GM18519 (cell line): ENCODE results near the gene DOLK.

Experiments used
- ATAC-seq: cut with Tn5 transposase; IDR thresholded peaks from one replicate; pipeline ENCODE4 v1.9.1; 2021; ENCODE audit warnings: mild to moderate bottlenecking, moderate library complexity; ENCODE audit not compliant: unreplicated experiment, low FRiP score

DOLK gene

DNA sequence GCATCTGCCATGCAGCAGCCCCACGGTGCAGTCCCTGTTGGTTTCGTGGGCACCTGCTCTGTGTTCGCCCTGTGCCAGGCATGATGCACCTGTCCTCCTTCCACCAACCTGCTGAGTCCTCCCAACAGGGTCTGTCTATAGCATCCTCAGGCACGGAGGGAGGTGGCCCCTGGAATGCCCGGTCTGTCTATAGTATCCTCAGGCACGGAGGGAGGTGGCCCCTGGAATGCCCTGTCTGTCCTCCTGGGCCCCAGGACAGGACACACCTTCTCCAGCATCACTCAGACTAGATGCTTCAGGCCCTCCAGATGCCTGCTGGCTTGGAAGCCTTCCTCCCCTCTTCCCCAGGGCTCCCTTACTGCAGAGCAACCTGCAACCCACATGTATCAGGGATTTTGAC lies 36.5 kb downstream of the DOLK start:
- no peak for ATAC-seq

DNA sequence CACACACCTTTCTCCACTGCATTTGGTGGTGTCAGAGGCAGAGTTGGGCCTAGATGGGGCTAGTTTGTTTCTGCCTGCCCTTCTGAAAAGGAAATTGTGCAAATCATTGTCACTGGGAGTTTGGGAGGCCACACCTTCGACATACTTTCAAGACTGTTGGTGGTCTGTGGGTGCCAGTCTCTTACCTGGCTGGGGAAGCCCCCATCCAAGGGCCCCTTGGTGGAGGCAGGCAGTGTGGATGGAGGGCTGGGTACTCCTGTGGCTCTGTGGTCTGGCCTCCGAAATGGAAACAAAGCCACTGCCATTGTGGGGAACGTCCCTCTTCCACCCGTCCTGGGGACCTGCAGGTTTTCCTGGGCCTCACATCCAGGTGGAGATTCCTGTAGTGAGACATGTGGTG lies 37.5 kb downstream of the DOLK start:
- ATAC-seq: no peak

DNA sequence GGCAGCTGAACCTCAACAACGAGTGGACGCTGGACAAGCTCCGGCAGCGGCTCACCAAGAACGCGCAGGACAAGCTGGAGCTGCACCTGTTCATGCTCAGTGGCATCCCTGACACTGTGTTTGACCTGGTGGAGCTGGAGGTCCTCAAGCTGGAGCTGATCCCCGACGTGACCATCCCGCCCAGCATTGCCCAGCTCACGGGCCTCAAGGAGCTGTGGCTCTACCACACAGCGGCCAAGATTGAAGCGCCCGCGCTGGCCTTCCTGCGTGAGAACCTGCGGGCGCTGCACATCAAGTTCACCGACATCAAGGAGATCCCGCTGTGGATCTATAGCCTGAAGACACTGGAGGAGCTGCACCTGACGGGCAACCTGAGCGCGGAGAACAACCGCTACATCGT lies 39.0 kb downstream of the DOLK start:
- ATAC-seq: no peak

DNA sequence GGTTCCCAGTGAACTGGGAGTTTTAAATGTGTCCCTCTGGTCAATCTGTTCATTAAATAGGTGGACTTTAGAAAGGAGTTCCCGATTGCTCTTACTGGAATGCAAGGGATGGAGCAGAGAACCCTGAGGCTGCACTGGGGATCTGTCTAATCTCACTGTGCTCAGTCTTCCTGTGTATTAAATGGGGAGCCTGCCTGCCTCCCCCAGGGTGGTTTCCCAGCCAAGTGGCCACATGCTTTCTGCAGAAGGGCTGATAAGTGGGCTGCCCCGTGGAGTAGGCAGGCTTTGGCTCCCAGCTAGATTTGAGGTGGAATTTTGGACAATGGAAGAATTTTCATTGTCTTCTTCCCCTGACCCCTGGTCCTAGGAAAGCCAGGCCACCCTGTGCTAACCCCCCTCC lies 40.7 kb downstream of the DOLK start:
- ATAC-seq: no peak

DNA sequence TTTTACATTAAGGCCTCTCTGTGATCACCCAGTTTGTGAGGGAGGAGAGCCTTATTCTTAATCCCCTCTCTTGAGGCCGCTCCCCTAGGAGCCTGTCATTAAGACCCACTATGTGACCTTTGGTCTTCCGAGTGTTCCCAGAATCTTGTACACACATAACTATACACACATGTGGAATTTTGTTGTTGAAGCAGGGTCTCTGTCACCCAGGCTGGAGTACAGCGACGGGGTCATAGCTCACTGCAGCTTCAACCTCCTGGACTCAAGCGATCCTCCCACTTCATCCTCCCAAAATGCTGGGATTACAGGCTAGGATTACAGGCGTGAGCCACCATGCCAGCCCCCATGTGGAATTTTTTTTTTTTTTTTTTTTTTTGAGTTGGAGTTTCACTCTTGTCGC lies 41.4 kb downstream of the DOLK start:
- ATAC-seq: no peak

DNA sequence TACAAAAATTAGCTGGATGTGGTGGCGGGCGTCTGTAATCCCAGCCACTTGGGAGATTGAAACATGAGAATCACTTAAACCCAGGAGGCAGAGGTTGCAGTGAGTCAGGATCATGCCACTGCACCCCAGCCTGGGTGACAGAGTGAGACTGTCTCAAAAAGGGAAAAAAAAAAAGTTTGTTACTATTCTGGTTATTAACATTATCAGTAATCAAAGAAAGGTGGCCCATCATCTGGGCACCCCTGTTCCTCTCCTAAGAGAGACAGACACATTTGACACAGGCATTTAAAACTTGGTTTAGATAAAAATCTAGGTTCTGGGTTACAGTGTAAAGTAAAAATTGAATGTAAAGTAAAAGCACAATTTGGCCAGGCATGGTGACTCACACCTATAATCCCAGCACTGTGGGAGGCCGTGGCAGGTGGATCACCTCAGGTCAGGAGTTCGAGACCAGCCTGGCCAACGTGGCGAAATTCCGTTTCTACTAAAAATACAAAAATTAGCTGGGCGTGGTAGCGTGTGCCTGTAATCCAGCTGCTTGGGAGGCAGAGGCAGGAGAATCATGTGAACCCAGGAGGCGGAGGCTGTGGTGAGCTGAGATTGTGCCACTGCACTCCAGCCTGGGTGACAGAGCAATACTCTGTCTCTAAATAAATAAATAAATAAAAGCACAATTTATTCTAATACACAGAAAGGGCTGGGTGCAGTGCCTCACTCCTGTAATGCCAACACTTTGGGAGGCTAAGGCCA lies 43.4 kb downstream of the DOLK start:
- ATAC-seq: no peak

DNA sequence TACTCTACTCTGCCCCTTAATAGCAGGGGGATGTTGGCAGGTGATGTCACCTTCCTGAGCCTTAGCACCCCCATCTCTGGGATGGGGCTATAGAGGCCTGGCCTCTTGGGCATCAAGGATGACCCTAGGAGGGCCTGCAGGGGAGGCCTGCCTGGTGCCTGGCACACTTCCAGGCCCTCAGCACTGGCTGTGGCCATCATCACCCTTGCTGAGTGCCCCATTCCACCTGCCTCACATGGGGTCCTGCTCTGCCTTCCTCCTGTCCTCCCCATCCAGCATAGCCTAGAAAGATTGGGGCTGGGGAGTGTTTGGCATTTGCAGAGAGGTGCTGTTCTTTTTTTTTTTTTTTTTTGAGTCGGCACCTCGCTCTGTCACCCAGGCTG lies 44.3 kb downstream of the DOLK start:
- no peak for ATAC-seq

DNA sequence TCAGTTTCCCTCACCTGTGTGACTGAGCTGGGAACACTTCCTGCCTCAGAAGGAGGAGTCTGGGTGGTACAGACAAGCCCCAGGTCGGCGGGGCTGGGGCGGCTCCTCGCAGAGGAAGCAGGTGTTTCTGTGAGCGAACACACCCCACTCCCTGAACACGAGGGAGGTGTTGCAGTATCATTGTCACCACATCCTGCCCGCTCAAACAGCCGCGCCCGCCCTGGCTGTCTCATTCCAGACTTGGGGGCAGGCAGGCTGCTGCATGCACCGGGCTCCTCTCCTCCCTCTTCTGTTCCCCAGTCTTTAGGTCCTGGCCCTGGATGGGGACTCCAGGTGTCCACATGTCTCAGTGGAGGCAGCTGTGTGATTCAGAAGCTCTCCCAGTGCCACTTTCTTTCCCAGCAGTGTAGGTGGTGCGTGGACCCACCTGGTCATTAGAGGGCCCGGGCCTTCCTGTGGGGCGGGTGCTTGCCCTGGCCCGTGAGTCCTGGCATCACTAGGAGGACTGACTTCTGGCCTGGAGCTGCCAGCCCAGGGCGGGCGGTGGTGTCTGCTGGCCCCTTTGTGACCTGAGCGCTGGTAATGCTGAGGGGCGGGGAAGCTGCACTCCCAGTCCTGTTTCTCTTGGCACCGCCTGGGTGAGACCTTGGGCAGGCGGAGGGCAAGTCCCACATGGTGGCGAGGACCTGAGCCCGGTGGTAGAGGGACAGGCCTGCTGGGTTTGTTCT lies 44.9 kb downstream of the DOLK start:
- peak; percentile 58 for ATAC-seq

DNA sequence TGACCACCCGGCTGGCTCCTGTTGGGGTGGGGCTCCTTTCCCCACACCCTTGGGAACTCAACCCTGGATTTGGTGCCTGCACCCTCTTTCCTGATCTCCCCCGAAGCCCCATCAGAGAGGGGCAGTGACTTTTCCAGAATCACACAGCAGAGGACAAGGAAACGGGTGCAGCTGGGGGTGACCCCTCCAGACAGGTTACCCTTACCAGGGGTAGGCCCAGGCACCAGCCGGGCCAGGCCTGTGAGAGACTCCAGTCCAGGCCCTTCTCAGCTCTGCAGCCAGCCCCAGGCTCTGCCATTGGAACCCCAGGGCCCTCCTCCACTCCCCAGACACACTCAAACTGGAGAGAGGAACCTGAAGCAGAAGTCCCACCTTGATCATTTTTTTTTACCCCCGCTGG lies 45.6 kb downstream of the DOLK start:
- ATAC-seq: peak; percentile 10

DNA sequence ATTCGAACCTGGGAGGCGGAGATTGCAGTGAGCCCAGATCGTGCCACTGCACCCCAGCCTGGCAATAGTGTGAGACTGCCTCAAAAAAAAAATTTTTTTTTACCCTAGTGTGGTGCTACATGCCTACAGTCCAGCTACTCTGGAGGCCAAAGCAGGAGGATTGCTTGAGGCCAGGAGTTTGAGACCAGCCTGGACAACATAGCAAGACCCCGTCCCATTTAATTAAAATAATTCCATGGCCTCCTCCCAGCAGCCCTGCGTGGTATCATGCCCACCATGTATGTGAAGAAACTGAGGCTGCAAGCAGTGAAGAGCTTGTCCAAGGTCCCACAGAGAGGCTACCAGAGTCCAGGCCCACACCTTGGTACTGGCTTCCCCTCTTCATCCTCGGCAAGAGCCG lies 46.0 kb downstream of the DOLK start:
- no peak for ATAC-seq

DNA sequence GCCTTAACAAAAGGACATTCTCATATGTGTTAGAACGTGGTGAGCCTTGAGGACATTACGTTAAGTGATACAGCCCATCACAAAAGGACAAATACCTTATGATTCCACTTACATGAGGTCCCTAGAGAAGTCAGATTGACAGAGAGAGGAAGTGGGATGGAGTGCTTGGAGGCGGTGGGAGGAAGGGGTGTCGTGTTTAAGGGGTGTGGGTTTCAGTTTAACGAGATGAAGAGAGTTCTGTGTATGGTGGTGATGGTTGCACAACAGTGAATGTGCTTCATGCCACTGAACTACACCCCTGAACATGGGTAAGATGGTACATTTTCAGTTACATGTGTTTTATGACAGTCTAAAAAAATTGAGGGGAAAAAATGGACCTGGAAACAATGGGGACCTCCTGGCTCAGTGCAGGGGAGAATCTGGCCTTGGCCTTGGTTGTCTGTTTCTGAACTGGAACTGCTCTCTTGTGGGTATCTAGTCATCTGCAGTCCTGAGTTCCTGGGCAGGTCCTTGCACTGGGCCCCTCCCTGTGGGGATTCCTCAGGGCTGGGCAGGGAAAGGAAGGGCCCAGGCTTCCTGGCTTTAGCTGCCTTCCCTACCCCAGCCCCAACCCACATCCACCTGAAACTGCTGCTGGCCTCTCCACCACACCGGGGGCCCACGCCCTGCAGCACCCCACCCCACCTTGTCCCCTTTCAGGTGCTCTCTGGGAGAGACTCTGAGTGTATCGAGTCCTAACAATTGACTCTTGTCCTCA lies 47.7 kb downstream of the DOLK start:
- no peak for ATAC-seq

DNA sequence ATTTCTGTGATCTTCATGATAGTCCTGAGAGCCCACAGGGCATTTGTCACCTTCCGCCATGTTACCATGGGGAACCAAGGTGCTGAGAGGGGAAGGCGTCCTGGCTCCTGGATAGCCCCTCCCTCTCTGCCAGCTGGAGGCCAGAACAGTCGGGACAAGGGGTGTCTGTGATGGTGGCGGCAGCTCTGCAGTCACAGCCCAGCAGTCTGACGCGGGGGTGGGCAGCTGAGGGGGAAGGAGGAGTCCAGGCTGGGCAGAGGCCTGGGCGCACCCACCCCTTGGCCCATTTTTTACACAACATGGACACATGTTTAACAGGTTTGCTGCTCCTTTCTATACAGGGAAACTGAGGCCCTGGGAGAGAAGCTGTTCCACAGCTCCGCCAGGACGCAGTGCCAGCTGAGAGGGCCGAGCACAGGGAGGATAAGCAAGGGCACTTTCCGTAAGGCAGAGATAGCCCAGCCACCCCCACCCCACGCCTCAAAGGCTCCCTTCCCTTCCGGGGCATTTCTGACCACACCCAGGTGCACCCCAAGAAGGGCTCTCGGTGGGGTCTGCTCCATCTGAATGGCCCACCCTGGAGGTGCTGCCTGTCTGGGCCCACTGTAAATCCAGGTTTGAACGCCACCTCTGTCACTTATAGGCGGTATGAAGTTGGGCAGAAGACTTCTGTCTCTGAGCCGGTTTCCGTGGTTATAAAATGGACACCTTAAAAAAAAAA lies 48.4 kb downstream of the DOLK start:
- no peak for ATAC-seq

DNA sequence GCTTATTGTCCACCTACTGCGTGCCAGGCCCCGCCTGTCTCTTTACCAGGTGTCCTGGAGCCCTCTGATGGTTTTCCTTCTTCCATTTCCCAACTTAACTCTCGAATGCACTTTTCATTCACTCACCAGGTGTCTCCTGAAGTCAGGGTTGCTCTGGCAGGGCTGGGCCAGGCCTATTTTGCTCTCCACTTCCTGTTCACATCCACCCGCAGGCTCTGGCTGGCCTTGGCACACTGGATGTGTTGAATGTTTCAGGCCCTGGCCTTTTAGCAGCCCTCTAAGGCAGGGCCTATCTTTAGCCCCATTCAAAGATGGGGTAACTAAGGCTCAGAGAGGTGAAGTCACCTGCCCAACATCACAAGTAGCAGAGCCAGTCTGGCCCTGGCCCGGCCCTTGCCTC lies 49.0 kb downstream of the DOLK start:
- ATAC-seq: no peak

DNA sequence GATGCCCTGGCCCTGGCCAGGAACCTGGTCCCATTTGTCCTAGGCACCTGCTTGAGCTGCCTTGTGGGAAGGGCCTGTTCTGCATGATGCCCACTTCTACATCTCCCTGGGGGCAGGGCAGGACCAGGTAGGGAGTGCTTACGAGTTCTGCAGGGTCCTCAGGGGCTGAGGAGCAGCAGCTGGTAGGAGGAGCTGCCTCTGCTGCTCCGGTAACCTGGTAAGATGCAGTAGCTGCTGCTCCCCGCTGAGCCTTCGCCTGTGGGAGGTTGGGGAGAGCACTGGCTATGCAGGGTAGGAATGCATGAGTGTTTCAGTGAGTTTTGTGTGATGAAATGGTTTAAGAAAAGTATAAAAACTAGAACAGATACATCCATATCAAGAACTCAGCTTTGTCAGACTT lies 51.8 kb downstream of the DOLK start:
- ATAC-seq: no peak
